MCF 10A (cell line): ENCODE data around the gene LILRB5. TPM values are rescaled to one million over a fixed set of nuclear protein-coding genes. Genes with fewer than 3 reads are reported as not detected.
"Not testable (repeated sequence)": the region's sequence is repeated elsewhere in the genome, so short reads cannot be mapped to it uniquely, and the experiment has no call there.

ENCODE experiments used
- BruUV-seq: library from RNA; stranded (reverse); fragments of 400-500 nt; replicated peaks from 2 replicates; lab custom pipeline; 2021; lab: Mats Ljungman, UMichigan
- CTCF ChIA-PET: fragments of 300-600 bp; sonication (Branson Sonifier 250); formaldehyde crosslinking; extraction: SDS; loops from one replicate; lab custom pipeline; 2021; ENCODE audit warnings: antibody characterized with exemption, inconsistent platforms; lab: Yijun Ruan, JAX
- POLR2A ChIA-PET: fragments of 300-600, 350-650 bp; sonication (Branson Sonifier 250); formaldehyde crosslinking; extraction: SDS; loops from one replicate; lab custom pipeline; 2020; ENCODE audit warnings: antibody characterized with exemption, inconsistent platforms; lab: Yijun Ruan, JAX
- DNase-seq: peaks from one replicate; pipeline ENCODE4 v3.0.0-alpha.2; 2018; ENCODE audit not compliant: unreplicated experiment
- H3K27ac Mint-ChIP-seq: one replicate; pipeline ENCODE4 v1.8.0; 2022; ENCODE audit warnings: mild to moderate bottlenecking, low read depth, mixed read lengths; ENCODE audit not compliant: unreplicated experiment
- H3K27me3 Mint-ChIP-seq: one replicate; pipeline ENCODE4 v1.8.0; 2022; ENCODE audit warnings: mixed read lengths; ENCODE audit not compliant: insufficient read depth, unreplicated experiment
- H3K36me3 Mint-ChIP-seq: one replicate; pipeline ENCODE4 v1.8.0; 2022; ENCODE audit warnings: mild to moderate bottlenecking, moderate library complexity, mixed read lengths; ENCODE audit not compliant: insufficient read depth, unreplicated experiment
- H3K4me1 Mint-ChIP-seq: one replicate; pipeline ENCODE4 v1.8.0; 2022; ENCODE audit warnings: mixed read lengths; ENCODE audit not compliant: insufficient read depth, unreplicated experiment
- H3K4me3 Mint-ChIP-seq: one replicate; pipeline ENCODE4 v1.8.0; 2022; ENCODE audit warnings: mild to moderate bottlenecking, moderate library complexity, mixed read lengths; ENCODE audit not compliant: unreplicated experiment
- H3K9me3 Mint-ChIP-seq: one replicate; pipeline ENCODE4 v1.8.0; 2022; ENCODE audit warnings: mixed read lengths; ENCODE audit not compliant: unreplicated experiment
- intact Hi-C: fragments of 100-400 bp; cut with micrococcal nuclease; formaldehyde crosslinking; loops from 2 replicates; pipeline ENCODE4 v1.14.1; 2022
- total RNA-seq: library from RNA; stranded (reverse); gene quantifications from 2 replicates; pipeline ENCODE4 v1.2.3, GENCODE V29; 2022
- TF ChIP-seq, protein P1 (sequence below): fragments of 200-600 bp; IDR thresholded peaks from one replicate; pipeline ENCODE4 v1.8.0; 2022; ENCODE audit warnings: antibody characterized with exemption, mild to moderate bottlenecking; ENCODE audit not compliant: unreplicated experiment

LILRB5 gene
- total RNA-seq, 1 experiment from 2014 or later, result not detected

DNA sequence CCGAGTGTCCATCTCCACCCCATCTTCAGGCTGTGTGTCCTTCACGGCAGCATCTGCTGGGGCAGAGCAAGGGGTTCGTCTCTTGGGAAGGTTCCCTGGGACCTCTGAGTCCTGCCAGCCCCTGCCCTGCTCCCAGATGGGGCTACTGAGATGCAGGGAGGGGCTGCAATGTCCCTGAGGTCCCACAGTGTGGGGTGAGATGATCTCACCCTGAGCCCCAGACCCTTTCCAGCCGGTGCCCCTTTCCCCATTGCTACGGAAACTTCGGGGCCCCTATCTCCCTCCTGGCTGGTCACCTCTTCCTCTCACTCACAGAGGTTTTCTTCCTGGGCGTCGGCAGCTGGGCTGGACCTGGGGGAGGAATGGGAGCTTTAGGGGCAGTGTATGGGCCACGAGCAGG, 18.9 kb upstream of the LILRB5 start:
- Mint-ChIP-seq H3K27ac (no peak overlapping the region), H3K4me3 (no peak overlapping the region), H3K4me1 (no peaks in the 10 kb centered on the region), H3K9me3 (no peaks in the 10 kb centered on the region), H3K36me3 (no peaks in the 10 kb centered on the region), H3K27me3 (peaks cover 75% of the 10 kb centered on the region)
- CTCF ChIA-PET, result no interaction called here
- TF ChIP-seq, protein P1, sequence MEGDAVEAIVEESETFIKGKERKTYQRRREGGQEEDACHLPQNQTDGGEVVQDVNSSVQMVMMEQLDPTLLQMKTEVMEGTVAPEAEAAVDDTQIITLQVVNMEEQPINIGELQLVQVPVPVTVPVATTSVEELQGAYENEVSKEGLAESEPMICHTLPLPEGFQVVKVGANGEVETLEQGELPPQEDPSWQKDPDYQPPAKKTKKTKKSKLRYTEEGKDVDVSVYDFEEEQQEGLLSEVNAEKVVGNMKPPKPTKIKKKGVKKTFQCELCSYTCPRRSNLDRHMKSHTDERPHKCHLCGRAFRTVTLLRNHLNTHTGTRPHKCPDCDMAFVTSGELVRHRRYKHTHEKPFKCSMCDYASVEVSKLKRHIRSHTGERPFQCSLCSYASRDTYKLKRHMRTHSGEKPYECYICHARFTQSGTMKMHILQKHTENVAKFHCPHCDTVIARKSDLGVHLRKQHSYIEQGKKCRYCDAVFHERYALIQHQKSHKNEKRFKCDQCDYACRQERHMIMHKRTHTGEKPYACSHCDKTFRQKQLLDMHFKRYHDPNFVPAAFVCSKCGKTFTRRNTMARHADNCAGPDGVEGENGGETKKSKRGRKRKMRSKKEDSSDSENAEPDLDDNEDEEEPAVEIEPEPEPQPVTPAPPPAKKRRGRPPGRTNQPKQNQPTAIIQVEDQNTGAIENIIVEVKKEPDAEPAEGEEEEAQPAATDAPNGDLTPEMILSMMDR, result no peak
- no peak for DNase-seq
- intact Hi-C loops, result no loop called here
- POLR2A ChIA-PET, result no interaction called here
- no TSS peak for BruUV-seq

DNA sequence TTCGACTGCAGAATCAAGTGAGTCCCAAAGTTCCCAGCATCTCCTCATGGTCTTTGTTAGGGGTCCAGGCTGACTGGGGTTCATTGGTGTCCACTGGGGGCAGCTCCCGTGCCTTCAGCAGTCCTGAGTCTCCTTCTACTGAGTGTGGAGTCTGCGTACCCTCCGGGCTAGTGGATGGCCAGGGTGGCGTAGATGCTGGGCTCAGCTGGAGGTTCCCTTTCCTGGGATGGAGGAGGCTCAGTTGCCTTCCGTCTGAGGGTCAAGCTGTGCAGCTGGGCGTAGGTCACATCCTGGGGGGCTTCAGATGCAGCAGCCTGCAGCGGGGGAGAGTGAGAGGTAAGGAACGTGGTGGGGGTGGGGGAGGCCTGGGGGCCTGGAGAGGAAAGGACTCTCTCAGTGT, 17.4 kb upstream of the LILRB5 start:
- BruUV-seq, DNase-seq, H3K36me3 Mint-ChIP-seq, H3K9me3 Mint-ChIP-seq, POLR2A ChIA-PET, intact Hi-C loops, H3K27ac Mint-ChIP-seq, H3K4me1 Mint-ChIP-seq, H3K4me3 Mint-ChIP-seq: not testable (repeated sequence)
- peaks cover 81% of the 10 kb centered on the region for H3K27me3 Mint-ChIP-seq
- CTCF ChIA-PET, result interaction anchor here (1.0 kb wide), 1 partner anchor 16 kb away, joined by 3 read pairs; no protein-coding TSS in a partner anchor

DNA sequence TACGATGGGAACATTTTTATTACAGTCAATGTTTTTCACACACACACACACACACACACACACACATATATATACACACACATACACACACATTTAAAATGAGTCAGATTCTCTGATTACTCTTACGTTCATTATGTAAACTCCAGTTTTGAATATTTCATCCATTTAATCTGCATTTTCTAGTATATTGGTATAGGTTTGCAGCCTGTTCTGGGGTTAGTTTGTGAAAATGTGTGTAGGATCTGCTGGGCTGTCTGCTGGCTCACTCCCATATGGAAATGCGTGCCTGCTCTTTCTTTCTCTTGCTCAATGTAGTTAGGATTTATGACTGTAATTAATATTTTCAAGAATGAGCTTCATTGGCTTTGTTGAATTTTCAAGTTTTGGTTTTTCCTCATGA, 16.7 kb upstream of the LILRB5 start:
- Mint-ChIP-seq H3K4me1 (no peaks in the 10 kb centered on the region), H3K36me3 (no peaks in the 10 kb centered on the region), H3K27ac (no peak overlapping the region), H3K9me3 (no peaks in the 10 kb centered on the region), H3K27me3 (peaks cover 80% of the 10 kb centered on the region), H3K4me3 (no peak overlapping the region)
- POLR2A ChIA-PET, result no interaction called here
- no peak for DNase-seq
- TF ChIP-seq, protein P1, result no peak
- intact Hi-C loops, result no loop called here
- CTCF ChIA-PET, result interaction anchor here (1.0 kb wide), 1 partner anchor 16 kb away, joined by 3 read pairs; no protein-coding TSS in a partner anchor
- BruUV-seq, result no TSS peak

DNA sequence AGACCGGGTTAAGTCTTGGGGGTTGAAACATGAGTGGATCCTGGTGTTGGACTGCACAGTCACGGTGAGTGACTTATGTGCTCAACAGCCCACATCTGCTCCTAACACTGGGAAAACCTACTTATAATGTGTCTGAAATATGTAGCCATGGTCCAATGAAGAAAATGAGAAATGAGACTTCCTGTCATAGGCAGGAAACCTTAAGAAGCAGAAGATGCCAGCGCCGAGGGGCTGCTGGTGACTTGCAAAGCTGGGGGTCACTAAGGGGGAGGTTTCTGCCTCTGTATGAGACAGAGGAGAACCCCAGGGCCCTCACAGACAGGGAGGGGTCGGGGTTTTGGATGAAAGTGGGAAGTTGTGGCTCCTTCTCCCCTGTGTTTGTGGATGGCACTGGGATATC, 15.1 kb upstream of the LILRB5 start:
- H3K36me3 Mint-ChIP-seq, CTCF ChIA-PET, H3K27ac Mint-ChIP-seq, BruUV-seq, H3K4me1 Mint-ChIP-seq, POLR2A ChIA-PET, H3K9me3 Mint-ChIP-seq, H3K4me3 Mint-ChIP-seq, intact Hi-C loops, DNase-seq: not testable (repeated sequence)
- H3K27me3 Mint-ChIP-seq, result peaks cover 86% of the 10 kb centered on the region

DNA sequence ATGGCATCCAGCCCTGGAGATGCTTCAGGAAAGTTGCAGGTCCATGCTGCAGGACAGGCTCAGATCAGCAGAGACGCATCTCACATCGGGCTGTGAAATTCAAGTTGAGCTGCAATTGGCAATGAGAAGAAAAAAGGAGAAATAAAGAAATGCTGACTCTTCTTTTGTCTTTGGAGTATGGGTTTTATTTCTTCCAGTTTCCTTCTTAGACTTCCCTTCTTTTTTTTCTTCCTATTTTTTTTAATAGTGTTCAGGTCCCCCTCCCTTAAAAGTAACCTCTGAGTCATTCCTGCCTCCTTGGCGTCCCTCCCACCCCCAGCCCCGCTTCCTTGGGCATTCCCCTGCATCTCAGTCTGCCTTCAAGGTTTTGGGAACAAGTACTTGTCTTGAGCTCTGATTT, 14.5 kb upstream of the LILRB5 start:
- peaks cover 87% of the 10 kb centered on the region for H3K27me3 Mint-ChIP-seq
- H3K4me1 Mint-ChIP-seq, H3K27ac Mint-ChIP-seq, BruUV-seq, POLR2A ChIA-PET, intact Hi-C loops, H3K36me3 Mint-ChIP-seq, DNase-seq, CTCF ChIA-PET, H3K9me3 Mint-ChIP-seq, H3K4me3 Mint-ChIP-seq: not testable (repeated sequence)
